Superior temporal gyrus (tissue), 1 donor: ENCODE results near the gene FAM162A.
"Not testable (repeated sequence)": the region's sequence is repeated elsewhere in the genome, so short reads cannot be mapped to it uniquely, and the experiment has no call there.

Source experiments
- DNase-seq: peaks from one replicate; pipeline ENCODE4 v3.0.0-alpha.2; 2016; ENCODE audit errors: extremely low spot score

Gene FAM162A

GRCh38 chr3:122383771-122384697 lies at the start of gene FAM162A:
Gene FAM162A, plus strand, starts transcription at chr3:122384182. Its CDS starts 84 bp downstream, at chr3:122384266.
- DNase-seq, result peak; percentile 95

GRCh38 chr3:122342803-122343202 lies 41.2 kb upstream of the FAM162A start:
- DNase-seq, result no peak

- DNase-seq, result no peak
Observed at GRCh38 chr3:122343654-122344053, 40.3 kb upstream of the FAM162A start.

GRCh38 chr3:122349171-122349570 lies 34.8 kb upstream of the FAM162A start:
- no peak for DNase-seq

- DNase-seq, result no peak
Observed at GRCh38 chr3:122350814-122351418, 33.1 kb upstream of the FAM162A start.

GRCh38 chr3:122351612-122352011 lies 32.4 kb upstream of the FAM162A start:
- DNase-seq, result no peak

- no peak for DNase-seq
Observed at GRCh38 chr3:122353215-122353614, 30.8 kb upstream of the FAM162A start.

GRCh38 chr3:122353893-122354401 lies 30.0 kb upstream of the FAM162A start:
- DNase-seq, result no peak

GRCh38 chr3:122355612-122356011 lies 28.4 kb upstream of the FAM162A start:
- no peak for DNase-seq

GRCh38 chr3:122356402-122356801 lies 27.6 kb upstream of the FAM162A start:
- DNase-seq, result peak; percentile 25

GRCh38 chr3:122357828-122358702 lies 25.9 kb upstream of the FAM162A start:
- DNase-seq, result no peak

- DNase-seq, result no peak
Observed at GRCh38 chr3:122358703-122359032, 25.3 kb upstream of the FAM162A start.

GRCh38 chr3:122362026-122362425 lies 22.0 kb upstream of the FAM162A start:
- DNase-seq, result no peak

GRCh38 chr3:122364490-122364889 lies 19.5 kb upstream of the FAM162A start:
- DNase-seq, result no peak

- no peak for DNase-seq
Observed at GRCh38 chr3:122365073-122365472, 18.9 kb upstream of the FAM162A start.

- not testable (repeated sequence) for DNase-seq
Observed at GRCh38 chr3:122365582-122366378, 18.2 kb upstream of the FAM162A start.

GRCh38 chr3:122366379-122366749 lies 17.6 kb upstream of the FAM162A start:
- no peak for DNase-seq

- no peak for DNase-seq
Observed at GRCh38 chr3:122374034-122374433, 9.9 kb upstream of the FAM162A start.

GRCh38 chr3:122377975-122378374 lies 6.0 kb upstream of the FAM162A start:
- no peak for DNase-seq

GRCh38 chr3:122382888-122383666 lies 905 bp upstream of the FAM162A start, which contains the start of gene MIX23:
Gene MIX23, minus strand, starts transcription at chr3:122383231. Its CDS starts 7 bp downstream, at chr3:122383224.
- DNase-seq, result peak; percentile 93
